NCI-H2081 treated with DMSO at 0.1 percent for 48 hours (cell line): Measurements from ENCODE around the gene TTYH3.
"Not testable (repeated sequence)": the region's sequence is repeated elsewhere in the genome, so short reads cannot be mapped to it uniquely, and the experiment has no call there.

ENCODE experiments used
- DNase-seq: peaks from one replicate; lab custom pipeline; 2025; lab: John Stamatoyannopoulos, UW

Gene TTYH3

GRCh38 chr7:2665359-2665791 lies 33.6 kb downstream of the TTYH3 start:
- DNase-seq = no peak

GRCh38 chr7:2666155-2666554 lies 34.4 kb downstream of the TTYH3 start:
- no peak for DNase-seq

- DNase-seq = no peak
Measured at GRCh38 chr7:2666588-2667250, 34.9 kb downstream of the TTYH3 start.

- no peak for DNase-seq
Measured at GRCh38 chr7:2667843-2668242, 36.1 kb downstream of the TTYH3 start.

GRCh38 chr7:2668401-2668800 lies 36.6 kb downstream of the TTYH3 start:
- no peak for DNase-seq

- no peak for DNase-seq
Measured at GRCh38 chr7:2670171-2670570, 38.4 kb downstream of the TTYH3 start.

GRCh38 chr7:2670720-2671391 lies 39.1 kb downstream of the TTYH3 start:
- no peak for DNase-seq

GRCh38 chr7:2673214-2673613 lies 41.4 kb downstream of the TTYH3 start:
- DNase-seq = not testable (repeated sequence)

- no peak for DNase-seq
Measured at GRCh38 chr7:2673934-2674333, 42.1 kb downstream of the TTYH3 start.

GRCh38 chr7:2675256-2675764 lies 43.5 kb downstream of the TTYH3 start:
- no peak for DNase-seq

- not testable (repeated sequence) for DNase-seq
Measured at GRCh38 chr7:2676576-2676975, 44.8 kb downstream of the TTYH3 start.

GRCh38 chr7:2678454-2678853 lies 46.7 kb downstream of the TTYH3 start:
- DNase-seq = not testable (repeated sequence)

- not testable (repeated sequence) for DNase-seq
Measured at GRCh38 chr7:2679135-2680127, 47.6 kb downstream of the TTYH3 start.

GRCh38 chr7:2680256-2680655 lies 48.5 kb downstream of the TTYH3 start:
- no peak for DNase-seq

- no peak for DNase-seq
Measured at GRCh38 chr7:2680792-2681490, 49.2 kb downstream of the TTYH3 start.

- DNase-seq = no peak
Measured at GRCh38 chr7:2681929-2682799, 50.4 kb downstream of the TTYH3 start.

GRCh38 chr7:2684501-2684900 lies 52.7 kb downstream of the TTYH3 start:
- DNase-seq = no peak

GRCh38 chr7:2686101-2686500 lies 54.3 kb downstream of the TTYH3 start:
- no peak for DNase-seq

- no peak for DNase-seq
Measured at GRCh38 chr7:2687338-2687869, 55.6 kb downstream of the TTYH3 start.

GRCh38 chr7:2687881-2688318 lies 56.1 kb downstream of the TTYH3 start, which contains the start of gene AMZ1:
Gene AMZ1 (plus strand): TSS chr7:2688202. CDS start chr7:2700452, 12,250 bp downstream.
- DNase-seq = no peak
